T-helper 2 cell treated with Interferon-gamma antibody and Interleukin-4, amounts not matched to agents 100 ng/mL and 5 ng/mL, for 36 hours (primary cell): Measurements from ENCODE around the gene RITA1. TPM values are rescaled to one million over a fixed set of nuclear protein-coding genes. Genes with fewer than 3 reads are reported as not detected.

Experiments
- intact Hi-C: fragments of 100-400 bp; cut with micrococcal nuclease; formaldehyde crosslinking; loops from one replicate; pipeline ENCODE4 v1.15.1; 2023
- total RNA-seq: library from RNA; stranded (reverse); gene quantifications from 2 replicates; pipeline ENCODE4 v1.2.3, GENCODE V29; 2022

Gene RITA1
- total RNA-seq, 1 donor from 2014 or later = 22.0 TPM

GRCh38 chr12:113241191-113242025, 55.9 kb downstream of the RITA1 start:
- intact Hi-C loops = no loop called here

Other genes starting within 250 kb of the RITA1 start
- 114 and 117 TPM in 2 replicates for gene OAS3, start 247.2 kb upstream of the RITA1 start, total RNA-seq
- gene OAS2, start 207.2 kb upstream of the RITA1 start, total RNA-seq = 140 and 153 TPM in 2 replicates
- gene DTX1, start 129.0 kb upstream of the RITA1 start, total RNA-seq = not detected in 2 replicates
- 0.09 and 0.14 TPM in 2 replicates for gene RASAL1, start 50.0 kb upstream of the RITA1 start, total RNA-seq
- 0.34 TPM in 1 of 2 replicates, not detected in the other for gene CFAP73, start 36.0 kb upstream of the RITA1 start, total RNA-seq
- gene DDX54, start 243 bp upstream of the RITA1 start, total RNA-seq = 76.4 and 90.1 TPM in 2 replicates
- gene TPCN1, start 35.7 kb downstream of the RITA1 start, total RNA-seq = 34.2 and 38.4 TPM in 2 replicates
- 27.6 and 28.9 TPM in 2 replicates for gene SLC8B1, start 149.4 kb downstream of the RITA1 start, total RNA-seq
- 12.1 and 12.5 TPM in 2 replicates for gene PLBD2, start 172.9 kb downstream of the RITA1 start, total RNA-seq
- not detected in 2 replicates for gene SDS, start 218.2 kb downstream of the RITA1 start, total RNA-seq
- gene SDSL, start 236.7 kb downstream of the RITA1 start, total RNA-seq = 0.57 and 0.89 TPM in 2 replicates